ENCODE results near the gene CST11. TPM values are rescaled to one million over a fixed set of nuclear protein-coding genes. Genes with fewer than 3 reads are reported as not detected.

Gene CST11
- total RNA-seq, 1 experiment from 2014 or later = not detected

DNA sequence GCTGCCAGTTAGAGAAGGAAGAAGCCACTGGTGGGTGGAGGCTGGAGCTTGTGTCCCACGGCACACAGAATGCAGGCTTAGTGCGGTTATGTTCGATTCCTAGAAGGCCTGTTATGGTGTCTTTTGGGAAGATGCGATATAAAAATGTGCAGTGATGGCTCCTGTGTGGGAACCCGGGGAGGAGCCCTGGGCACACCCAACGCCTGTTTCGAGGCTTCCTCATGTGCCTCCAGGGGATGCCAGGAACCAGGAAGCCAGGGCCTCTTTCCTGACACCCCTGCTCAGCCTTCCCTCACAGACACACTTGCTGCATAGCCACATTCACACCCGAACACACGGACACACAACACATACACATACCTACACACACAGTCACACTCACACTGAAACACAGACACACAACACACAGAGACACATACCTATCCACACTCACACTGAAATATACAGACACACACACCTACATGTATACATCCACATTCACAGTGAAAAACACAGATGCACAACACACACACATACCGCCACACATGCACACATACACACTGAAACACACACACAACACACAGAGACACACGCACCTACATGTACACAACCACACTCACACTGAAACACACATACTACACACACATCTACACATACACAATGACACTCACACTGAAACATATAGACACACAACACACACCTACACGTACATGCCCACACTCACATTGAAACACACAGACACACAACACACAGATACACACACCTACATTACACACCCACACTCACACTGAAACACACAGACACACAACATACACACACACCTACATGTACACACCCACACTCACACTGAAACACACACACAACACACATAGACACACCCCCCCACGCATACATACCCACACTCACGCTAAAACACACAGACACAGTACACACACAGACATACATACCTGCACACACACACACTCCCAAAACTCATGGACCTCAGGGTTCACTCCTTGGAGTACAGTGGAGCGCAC, 1.2 kb upstream of the CST11 start:
- DNase-seq (ENCODE audit: low read depth) = no peak

DNA sequence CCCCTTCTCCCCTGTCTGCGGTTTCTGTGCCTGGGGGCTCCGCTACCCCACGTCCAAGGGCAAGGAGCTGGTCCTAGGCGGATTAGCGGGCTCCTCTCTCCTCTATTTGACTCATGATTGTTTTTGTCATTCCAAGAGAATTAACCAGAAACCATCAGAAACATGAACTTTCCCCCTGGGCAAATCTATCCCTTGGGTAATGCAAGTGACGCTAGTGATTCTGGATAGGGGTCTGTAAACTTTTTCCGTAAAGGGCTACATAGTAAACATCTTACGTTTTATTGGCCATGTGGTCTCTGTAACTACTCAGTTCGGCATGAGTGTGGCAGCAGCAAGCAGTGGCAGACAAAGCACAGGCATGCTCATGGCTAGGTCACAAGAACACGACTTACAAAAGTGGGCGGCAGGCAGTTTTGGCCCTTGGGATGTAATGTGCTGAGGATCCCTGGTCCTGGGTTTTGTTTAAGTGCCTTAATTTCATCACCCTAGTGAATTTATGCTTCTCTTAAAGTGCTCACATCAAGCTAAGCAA, 654 bp downstream of the CST11 start:
- DNase-seq (ENCODE audit: low read depth) = no peak

DNA sequence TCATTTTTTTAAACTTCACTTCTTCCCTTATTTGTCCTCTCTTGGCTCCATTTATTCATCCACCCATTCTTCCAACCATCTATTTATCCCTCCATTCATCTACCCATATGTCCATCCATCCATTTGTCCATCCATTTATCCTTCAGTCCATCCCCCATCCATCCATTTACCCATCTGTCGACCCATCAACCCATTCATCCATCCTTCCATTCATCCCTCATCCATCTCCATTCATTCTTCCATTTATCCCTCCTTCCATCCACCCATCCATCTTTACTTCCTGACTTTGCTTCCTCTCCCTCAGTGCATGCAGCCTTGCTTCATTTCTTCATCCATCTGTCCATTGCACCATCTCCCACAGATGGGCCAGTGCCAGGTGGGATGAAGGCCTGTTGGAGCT, 1.8 kb downstream of the CST11 start:
- DNase-seq (ENCODE audit: low read depth) = no peak

DNA sequence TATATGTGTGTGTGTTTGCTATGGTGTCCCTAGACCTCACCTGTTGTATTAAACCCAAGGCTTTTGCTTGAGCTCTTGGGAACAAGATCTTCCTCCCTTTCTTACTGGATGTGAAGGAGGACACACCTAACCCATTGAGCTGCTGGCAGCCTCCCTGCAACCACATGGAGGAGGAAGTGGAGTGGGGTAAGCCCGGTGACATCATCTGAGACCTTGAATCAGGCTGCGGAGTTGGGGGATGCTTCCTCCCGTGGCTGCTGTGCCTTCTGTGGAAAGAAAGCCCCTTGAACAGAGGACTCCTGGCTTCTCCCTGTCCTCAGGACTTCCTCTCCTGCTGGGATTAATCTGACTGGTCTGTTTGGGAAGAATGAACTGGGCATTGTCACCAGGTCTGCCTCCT, 3.3 kb downstream of the CST11 start:
- DNase-seq (ENCODE audit: low read depth) = peak; percentile 13

DNA sequence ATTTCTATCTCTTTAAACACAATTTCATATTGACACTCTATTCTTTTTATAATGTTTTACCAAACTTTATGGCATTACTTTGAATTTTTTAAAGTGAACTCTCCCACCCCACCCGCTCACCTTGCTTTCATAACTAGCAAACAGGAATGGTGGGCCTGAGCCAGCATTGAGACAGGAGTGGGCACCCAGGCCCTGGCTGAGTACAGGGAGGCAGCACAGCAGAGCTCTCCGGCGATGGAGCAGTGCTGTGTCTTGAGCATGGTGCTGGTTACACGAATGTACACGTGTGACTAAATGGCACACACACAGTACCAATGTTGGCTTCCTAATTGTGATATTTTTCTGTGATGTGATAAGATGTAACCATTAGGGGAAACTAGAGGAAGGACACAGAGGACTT, 4.5 kb downstream of the CST11 start:
- DNase-seq (ENCODE audit: low read depth) = no peak

DNA sequence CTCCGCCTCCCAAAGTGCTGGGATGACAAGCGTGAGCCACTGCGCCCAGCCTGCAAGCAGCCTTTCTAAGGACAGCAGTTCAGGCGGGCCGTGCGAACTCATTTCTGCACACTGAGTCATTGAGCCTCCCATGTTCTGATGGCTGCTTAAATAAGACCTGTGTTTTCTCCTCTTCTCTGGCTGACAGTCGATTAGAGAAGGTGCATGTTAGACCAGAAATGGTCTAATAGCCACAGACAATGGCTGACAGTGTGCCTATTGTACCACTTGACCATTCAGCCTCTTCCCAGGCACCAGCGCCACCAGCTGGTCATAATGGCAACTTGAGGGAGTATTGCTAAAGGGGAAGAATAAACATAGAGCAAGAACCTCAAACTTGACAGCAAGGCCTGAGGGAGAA, 6.2 kb downstream of the CST11 start:
- DNase-seq (ENCODE audit: low read depth) = peak; percentile 37

DNA sequence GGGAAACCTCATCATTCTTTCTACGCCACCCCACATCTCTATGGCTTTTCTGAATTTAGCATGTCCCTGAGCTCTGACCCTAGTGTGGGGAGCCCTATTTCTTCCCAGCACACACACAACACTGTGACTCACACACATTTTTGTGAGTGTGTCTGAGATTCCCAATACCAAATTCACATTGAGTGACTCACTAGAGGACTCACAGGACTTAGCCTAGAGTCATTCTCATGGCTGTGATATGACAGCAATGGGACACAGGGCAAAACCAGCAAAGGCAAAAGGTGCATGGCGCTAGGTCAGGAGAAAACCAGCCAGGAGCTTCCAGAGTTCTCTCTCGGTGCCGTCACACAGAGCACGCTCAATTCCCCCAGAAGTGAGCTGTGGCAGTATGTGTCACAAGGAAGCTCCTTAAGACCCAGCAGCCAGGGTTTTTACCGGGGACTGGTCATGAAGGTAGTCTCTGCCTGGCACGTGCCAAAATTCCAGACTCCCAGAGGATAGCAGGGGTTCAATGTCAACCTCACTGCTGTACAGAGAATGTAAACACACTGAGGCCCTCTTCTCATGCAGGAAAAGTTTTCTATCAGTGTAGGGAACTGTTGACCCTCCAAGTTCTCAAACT, 7.0 kb downstream of the CST11 start:
- DNase-seq (ENCODE audit: low read depth) = peak; percentile 56

DNA sequence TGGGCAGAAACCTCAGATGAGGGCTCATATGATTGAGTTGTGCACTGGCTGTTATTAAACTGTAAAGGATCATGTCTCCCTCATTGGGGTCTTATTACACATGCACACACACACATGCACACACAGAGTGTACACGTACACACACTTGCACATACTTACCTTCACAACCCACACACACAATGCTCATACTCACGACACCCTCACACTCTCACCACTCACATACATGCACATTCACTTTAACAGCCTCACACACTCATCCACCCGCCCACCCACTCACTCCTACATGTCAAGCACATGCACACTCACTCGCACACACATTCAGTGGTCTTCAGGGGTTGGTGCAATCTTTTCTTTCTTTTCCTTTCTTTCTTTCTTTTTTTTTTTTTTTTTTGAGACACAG, 7.8 kb downstream of the CST11 start:
- DNase-seq (ENCODE audit: low read depth) = no peak

DNA sequence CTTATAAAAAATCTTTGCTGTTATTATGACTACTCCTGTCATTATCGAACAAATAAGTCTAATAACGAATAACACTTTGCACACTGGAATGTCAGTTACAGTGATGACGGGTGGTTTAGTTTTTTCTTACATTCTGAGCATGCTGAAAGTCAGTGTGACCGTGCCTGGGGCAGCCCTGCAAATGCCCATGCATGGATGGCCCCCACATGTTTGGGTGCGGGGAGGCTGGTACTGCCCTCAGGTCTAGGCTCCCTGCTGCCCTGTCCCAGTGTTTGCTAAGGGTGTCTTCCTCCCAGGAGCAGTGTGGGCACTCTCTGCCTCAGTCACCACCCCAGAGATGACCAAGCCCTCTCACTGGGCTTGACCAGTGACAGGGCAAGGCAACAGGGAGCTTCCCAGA, 10.2 kb downstream of the CST11 start:
- DNase-seq (ENCODE audit: low read depth) = no peak

DNA sequence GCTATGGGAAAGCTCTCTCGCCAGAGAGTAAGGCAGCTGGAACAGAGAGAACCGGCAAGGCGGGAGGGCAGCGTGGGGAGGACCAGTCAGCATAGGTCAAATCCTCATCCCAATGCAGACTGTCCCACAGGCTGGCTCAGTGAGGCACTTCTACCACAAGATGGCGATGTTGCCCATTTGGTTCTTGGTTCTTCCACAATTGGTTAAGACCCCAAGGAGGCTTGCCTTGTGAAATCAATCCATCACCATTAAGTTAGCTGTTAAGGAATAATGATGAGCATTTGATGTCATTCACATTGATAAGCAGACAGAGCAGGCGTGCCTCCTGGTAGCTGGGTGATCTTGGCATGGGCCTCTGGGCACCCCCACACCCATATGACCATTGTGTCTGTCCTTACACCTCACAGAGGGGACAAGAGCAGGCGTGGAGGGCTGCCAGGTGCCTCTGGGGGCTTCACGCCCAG, 10.8 kb downstream of the CST11 start:
- DNase-seq (ENCODE audit: low read depth) = peak; percentile 61

DNA sequence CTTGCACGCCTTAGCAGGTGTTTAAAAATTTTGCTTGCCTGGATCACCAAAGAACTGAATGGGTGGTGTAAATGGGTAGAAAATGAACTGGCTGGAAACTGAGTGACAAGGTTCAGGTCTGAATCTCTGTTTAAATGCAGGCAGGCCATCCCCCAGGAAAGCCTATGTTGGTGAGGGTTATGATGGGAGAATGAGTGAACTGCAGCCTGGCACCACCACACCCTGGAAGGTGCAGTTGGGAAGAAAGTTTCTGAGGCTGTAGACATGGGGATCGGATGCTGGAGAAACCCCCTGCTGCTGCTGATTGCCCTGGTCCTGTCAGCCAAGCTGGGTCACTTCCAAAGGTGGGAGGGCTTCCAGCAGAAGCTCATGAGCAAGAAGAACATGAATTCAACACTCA, 12.7 kb downstream of the CST11 start:
- no peak for DNase-seq (ENCODE audit: low read depth)

DNA sequence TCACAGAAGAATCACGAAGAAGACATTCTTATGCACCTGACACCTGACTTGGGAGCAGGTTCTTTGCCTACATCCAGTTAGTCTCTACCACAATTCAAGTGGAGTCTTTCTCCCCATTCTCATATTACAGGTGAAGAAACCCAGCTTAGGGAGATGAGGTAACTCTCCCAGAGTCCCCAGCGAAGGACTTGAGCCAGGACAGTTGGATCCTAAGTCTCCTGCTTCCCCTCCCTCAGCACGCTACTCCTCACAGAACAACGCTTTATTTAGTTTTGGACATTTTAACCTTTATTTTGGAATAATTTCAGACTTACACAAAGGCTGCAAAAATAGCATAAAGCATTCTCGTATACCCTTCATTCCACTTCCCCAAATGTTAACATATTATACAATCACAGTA, 14.0 kb downstream of the CST11 start:
- no peak for DNase-seq (ENCODE audit: low read depth)

DNA sequence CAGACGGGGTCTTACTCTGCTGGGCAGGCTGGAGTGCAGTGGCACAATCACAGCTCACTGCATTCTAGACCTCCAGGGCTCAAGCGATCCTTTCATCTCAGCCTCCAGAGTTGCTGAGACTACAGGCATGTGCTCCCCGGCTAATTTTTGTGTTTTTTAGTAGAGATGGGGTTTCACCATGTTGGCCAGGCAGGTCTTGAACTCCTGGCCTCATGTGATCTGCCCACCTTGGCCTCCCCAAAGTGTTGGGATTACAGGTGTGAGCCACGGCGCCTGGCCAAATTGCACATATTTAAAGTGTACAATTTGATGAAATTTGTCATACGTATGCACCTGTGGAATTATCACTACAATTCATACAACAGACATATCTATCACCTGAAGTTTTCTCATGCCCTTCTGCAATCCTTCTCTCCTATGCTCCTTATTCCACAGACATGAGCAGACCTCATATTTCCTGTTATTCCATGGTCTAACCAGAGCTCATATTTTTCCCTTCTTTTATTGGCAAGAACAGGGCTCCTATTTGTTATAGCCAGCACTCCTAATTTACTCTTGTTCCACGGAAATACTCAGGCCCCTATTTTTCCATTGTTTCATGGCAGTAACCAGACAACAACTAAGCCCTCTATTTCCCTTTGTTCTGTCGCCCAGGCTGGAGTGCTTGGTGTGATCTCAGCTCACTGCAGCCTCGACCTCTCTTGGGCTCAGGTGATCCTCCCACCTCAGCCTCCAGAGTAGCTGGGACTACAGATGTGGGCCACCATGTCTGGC, 15.4 kb downstream of the CST11 start:
- no peak for DNase-seq (ENCODE audit: low read depth)

DNA sequence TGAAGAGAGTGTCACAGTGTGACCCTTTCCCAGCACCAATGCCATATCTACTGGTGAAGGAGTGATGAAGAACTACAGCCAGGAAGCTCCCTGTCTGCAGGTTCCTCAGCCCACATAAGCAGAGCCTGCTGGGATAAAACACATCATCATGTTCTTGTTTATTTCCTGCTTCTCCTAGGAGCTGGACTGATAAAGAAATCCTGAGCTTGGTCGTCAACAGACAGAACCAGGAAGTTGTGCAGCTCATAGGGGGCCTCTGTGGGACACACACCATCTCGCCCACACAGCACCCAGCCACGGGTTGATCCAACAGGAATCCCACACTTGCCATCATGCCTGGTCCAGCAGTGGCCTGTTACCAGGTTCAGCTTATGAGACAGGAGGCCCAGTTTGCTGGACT, 16.0 kb downstream of the CST11 start:
- DNase-seq (ENCODE audit: low read depth) = no peak

DNA sequence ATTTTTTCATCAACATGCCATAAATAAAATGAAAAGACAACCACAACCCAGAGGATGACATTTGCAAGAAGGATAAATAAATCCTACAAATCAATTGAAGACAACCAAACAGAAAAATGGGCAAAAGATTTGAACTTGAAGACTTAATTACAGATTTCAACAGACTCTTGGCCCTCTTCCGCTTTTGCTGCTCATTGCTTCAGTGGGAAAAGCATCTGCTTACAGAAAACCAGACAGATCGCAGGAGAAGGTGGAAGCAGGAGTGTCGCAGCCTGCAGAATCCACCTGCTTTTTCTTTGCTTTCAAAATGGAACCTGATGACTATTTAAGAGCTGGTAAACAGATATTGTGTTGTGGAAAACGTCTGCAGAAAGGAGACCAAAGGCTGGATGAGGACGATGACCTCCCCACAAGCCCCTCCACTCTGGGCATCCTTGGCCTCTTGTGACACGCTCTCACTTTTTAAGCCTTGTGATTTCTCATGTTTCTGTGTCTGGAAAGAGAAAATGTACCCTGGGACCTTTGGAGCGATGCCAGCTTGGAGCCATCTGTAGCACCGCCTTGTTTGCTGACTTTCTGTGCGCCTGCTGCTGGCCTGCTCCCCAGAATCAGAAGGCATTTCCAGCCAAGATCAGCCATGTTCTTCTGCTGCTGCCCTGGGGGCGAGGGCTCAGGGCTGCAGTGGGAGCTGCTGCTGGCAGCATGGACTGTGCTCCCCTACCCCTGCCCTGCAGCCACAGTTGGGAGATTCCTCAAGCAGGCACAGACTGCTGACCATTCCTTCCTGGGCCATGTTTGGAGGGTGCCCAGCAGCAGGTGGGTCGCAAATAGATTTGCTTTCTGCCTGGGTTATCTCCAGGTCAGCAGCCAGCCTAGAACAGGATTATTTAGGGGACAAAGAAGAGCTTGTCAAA, 16.8 kb downstream of the CST11 start:
- no peak for DNase-seq (ENCODE audit: low read depth)

DNA sequence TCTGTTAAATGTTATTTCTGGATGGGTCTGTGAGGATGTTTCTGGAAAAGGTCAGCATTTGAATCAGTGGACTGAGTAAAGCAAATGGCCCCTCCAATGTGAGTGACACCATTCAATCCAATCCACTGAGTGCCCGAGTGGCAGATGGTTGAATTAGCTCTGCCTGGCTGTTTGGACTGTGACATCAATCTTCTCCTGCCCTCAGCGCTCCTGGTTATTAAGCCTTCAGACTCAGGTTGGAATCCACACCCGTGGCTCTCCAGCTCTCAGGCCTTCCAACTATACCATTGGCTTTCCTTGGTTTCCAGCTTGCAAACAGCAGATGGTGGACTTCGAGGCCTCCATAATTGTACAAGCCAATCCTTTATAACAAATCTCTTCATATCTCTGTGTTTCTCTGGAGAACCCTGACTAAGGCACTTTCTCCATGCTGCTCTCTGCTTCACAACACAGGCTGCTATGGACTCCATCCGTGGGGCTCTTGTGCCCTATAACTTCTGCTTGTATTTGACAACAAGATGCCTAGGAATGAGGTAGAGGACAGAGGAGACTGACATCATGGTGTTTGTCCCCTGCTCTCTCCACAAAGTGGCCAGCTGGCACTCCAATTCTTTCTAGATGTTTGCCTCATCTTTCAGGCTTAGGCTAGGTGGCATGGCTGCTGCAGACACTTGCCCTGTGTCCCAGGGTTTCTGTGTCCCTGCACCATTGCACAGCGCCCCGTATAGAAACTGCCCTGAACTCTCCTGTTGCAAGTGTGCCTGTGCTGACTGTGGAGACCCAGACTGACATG, 18.0 kb downstream of the CST11 start:
- DNase-seq (ENCODE audit: low read depth) = no peak

DNA sequence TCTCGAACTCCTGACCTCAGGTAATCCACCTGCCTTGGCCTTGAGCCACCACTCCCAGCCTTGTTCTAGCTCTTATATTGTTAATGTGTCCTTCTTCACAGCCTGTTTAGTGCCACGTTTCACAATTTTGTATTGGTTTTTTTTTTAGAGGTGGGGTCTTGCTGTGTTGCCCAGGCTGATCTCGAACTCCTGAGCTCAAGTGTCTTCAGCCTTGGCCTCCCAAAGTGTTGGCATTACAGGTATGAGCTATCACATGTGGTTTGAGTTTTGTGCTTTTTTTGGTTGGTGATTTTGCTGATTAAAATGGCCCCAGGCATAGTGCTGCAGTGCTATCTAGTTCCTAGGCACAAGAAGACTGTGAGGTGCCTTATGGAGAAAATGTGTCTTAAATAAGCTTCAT, 19.0 kb downstream of the CST11 start:
- no peak for DNase-seq (ENCODE audit: low read depth)

DNA sequence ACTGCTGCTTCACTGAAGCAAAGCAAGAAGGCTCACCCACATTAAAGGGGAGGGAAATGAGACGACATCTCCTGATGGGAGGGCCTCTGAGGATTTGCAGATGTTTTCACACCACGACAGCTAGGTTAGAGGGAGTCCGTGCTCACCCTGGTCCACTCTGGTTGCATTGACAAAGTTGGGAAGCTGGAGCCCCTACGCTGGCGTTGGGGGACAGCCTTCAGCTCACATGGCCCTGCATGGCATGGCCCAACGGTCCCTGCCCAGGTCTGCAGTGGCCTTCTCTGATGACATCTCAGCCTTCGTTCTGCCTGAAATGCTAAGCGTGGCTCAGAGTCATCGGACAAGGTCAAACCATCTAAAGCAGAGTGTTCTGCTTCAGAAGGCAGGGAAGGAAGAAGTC, 27.5 kb downstream of the CST11 start:
- DNase-seq (ENCODE audit: low read depth) = no peak

DNA sequence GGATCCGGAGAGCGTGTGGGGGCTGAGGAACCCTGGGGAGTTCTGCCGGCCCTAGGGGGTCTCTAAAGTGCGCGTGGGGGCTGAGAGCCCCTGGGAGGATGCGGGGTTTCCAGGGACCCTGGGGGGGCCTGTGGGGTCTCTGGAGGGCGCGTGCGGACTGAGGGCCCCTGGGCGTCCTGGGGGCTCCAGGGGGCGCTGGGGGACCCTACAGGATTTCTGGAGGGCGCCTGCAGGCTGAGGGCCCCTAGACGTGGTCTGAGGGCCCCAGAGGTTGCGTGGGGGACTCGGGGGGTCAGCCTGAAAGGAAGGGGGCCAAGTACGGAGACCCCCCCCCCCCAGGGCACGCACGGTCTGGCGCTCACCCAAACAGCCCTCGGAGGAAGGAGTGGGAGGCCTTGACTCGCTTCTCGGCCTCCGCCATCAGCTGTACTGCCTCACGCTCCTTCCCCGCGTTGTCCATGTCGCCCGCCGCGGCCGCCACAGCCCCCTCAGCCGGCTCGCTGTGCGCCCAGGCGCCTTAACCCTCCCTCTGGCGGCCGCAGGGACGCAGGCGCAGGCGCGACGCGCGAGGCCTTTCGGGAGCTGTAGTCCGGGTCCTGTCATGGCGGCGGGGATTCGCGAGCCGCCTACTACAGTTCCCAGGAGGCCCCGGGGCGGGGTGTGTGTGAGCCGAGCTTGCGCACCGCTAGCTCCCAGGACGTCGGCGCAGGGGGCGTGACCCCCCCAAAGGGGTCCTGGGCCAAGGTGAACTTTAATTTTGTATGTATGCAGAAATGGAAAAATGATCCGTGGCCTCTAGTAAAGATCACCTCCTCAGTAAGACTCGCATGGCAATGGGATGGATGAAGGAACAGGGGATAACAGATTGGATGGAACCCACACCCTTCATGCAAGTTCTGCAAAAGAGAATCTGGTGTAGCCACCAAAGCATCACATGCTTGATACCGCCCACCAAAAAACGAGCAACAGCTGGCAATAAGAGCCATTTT, 31.4 kb downstream of the CST11 start, which contains the start of gene NAPB:
NAPB (minus strand) TSS at position 546 of the 989 bp plus-strand sequence; CDS start at position 460, 86 bp downstream.
- DNase-seq (ENCODE audit: low read depth) = peak; percentile 94

Measured in Daoy (cell line).